NB4 (cell line): ENCODE results near the gene ADRA2C.

Experiments used
- DNase-seq: peaks from one replicate; pipeline ENCODE4 v3.0.0; 2010; ENCODE audit warnings: low read depth
- H3K4me3 ChIP-seq: one replicate; pipeline ENCODE4 v1.5.1; 2011; ENCODE audit warnings: mild to moderate bottlenecking, low read depth, low read length, moderate library complexity
- MYC ChIP-seq: IDR thresholded peaks from 2 replicates; pipeline ENCODE4 v1.6.1; 2011; ENCODE audit warnings: low read depth, low read length
- POLR2A ChIP-seq: IDR thresholded peaks from 2 replicates; pipeline ENCODE4 v1.6.1; 2011; ENCODE audit warnings: mild to moderate bottlenecking; ENCODE audit not compliant: insufficient read length; ENCODE audit errors: extremely low read depth
- TF ChIP-seq, protein P1 (sequence below): IDR thresholded peaks from 2 replicates; pipeline ENCODE4 v1.6.1; 2011; ENCODE audit warnings: low read depth, low read length
- TF ChIP-seq, protein P2 (sequence below): IDR thresholded peaks from one replicate; pipeline ENCODE4 v1.5.1; 2012; ENCODE audit warnings: low read depth, low read length

The ADRA2C gene

DNA sequence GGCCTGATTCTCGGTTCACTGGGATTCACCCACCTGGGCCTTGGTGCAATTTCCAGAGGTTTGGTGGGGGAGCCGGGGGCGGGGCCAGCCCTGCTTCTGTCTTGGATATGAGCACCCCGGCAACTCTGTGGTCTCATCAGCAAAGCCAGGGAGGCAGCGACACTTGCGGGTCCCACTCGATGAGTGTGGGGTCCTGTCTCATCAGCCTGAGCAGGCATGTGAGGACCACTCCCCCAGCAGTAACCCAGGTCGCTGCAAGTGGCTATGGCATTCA, 19.0 kb downstream of the ADRA2C start:
- H3K4me3 ChIP-seq, result no peak overlapping the region
- TF ChIP-seq, protein P1, sequence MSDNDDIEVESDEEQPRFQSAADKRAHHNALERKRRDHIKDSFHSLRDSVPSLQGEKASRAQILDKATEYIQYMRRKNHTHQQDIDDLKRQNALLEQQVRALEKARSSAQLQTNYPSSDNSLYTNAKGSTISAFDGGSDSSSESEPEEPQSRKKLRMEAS, result no peak
- TF ChIP-seq MYC (no peak), POLR2A (no peak)
- TF ChIP-seq, protein P2, sequence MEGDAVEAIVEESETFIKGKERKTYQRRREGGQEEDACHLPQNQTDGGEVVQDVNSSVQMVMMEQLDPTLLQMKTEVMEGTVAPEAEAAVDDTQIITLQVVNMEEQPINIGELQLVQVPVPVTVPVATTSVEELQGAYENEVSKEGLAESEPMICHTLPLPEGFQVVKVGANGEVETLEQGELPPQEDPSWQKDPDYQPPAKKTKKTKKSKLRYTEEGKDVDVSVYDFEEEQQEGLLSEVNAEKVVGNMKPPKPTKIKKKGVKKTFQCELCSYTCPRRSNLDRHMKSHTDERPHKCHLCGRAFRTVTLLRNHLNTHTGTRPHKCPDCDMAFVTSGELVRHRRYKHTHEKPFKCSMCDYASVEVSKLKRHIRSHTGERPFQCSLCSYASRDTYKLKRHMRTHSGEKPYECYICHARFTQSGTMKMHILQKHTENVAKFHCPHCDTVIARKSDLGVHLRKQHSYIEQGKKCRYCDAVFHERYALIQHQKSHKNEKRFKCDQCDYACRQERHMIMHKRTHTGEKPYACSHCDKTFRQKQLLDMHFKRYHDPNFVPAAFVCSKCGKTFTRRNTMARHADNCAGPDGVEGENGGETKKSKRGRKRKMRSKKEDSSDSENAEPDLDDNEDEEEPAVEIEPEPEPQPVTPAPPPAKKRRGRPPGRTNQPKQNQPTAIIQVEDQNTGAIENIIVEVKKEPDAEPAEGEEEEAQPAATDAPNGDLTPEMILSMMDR, result no peak
- no peak for DNase-seq

DNA sequence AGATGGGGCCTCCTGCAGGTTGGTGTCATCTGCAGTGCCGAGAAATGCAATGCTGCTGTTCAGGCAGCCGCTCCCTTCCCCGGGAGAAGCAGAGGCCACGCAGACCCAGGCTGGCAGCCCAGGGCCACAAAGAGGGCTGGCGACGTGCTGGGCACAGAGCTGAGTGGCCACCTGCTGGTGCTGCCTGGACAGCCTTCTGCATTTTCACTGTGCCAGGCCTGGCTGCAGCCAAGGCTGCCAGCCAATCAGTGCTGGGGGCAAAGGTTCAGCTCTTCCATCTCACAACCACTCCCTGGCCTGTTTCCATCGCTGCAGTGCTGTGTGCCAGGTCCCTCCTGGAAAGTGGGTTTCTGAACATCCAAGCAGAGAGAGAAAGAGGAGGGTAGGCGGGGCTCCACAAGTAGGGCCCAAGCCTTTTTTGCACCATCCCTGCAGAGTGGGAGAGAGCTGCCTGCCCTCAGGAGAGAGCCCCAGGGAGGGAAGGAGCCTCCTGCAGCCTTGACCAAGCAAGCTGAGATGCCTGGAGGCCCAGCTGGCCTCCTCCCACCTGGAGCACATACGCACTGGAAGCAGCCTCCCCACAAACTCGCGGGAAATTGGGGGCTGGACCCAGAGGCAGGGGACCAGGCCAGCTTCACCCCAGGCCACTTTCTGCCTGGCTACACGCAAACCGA, 20.1 kb downstream of the ADRA2C start:
- H3K4me3 ChIP-seq, result no peak overlapping the region
- no peak for DNase-seq
- TF ChIP-seq, protein P2, result no peak
- TF ChIP-seq POLR2A (no peak), MYC (no peak)
- TF ChIP-seq, protein P1, result no peak

DNA sequence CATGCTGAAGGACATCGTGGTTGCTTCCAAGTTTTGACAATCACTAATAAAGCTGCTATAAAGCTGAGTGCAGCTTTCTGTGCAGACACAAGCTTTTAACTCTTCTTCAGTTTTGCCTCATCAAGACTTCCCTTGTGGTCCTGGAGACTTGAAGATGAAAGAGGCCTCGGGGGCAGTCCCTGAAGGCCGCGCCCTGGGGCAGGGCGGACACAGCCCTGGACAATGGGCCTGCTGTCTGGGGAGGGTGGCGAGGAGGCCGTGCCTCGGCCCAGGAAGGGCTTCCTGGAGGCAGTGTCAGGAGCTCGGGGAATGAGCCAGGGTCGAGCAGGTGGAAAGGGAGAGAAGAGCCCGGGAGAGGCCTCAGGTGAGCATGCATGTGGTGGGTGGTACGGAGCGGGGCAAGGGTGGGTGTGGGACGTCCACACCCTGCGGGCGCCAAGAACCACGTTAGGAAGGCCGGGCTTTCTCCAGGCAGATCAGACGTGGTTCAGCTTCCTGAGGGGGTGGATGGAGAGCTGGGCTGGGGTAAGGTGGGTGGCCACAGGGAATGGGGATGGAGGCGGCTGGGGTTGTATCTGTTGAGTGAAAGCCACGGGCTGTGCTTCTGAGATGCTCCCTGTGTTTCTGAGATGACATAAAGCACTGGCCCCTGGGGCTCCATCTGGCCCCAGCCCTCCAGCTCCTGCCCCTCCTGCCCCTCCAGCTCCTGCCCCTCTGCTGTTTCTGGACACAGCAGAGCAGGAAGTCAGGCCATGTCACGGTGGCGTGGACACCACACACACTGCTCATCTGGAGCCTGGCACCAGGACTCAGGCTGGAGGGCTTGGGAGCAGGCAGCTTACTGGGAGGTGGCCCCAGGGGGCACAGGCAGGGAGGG, 21.5 kb downstream of the ADRA2C start:
- DNase-seq, result no peak
- no peak overlapping the region for H3K4me3 ChIP-seq
- no peak for TF ChIP-seq POLR2A
- TF ChIP-seq MYC, result no peak
- TF ChIP-seq, protein P2, result no peak

DNA sequence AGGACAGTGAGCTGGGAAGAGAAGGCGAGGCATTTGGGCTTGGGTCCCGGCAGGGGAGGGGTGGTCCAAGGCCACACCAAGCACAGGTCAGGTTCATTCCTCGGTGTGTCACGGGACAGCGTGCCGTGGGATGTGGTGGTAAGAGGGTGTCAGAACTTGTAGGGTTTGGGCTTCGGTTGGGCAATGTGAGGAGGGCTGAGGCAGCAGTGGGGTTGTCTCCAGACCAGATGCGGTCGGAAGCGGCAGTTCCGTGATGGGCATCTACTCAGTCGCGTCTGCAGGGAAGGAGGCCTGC, 22.1 kb downstream of the ADRA2C start:
- TF ChIP-seq, protein P2, result no peak
- TF ChIP-seq MYC (no peak), POLR2A (no peak)
- TF ChIP-seq, protein P1, result no peak
- peak; percentile 34 for DNase-seq
- no peak overlapping the region for H3K4me3 ChIP-seq

DNA sequence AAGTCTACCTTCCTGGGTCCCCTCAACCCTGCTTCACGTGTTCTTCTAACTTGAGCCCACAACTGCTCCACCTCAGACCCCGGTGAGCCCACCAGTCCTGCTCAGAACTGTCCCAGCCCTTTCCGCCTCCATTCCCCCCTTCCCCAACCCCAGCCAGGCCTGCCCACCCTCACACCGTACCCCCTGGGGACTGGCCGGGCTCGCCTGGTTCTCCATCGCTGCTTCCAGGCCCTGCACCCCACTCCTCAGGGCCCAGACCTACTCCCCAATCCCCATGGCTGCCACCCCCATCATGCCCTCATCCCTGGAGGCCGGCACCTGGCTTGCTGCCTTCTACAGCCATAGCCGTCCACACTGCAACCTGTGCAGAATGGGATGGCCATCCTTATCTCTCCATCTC, 23.4 kb downstream of the ADRA2C start:
- DNase-seq, result no peak
- H3K4me3 ChIP-seq, result no peak overlapping the region
- TF ChIP-seq, protein P2, result no peak
- no peak for TF ChIP-seq POLR2A
- no peak for TF ChIP-seq MYC
- TF ChIP-seq, protein P1, result no peak
